Suppressor macrophage treated with lipopolysaccharide for 4 hours (primary cell): ENCODE measurements around the gene FHL2.
A peak's percentile ranks its signal among the peaks of the same experiment; 100 is the strongest.
"Not testable (repeated sequence)": the region's sequence is repeated elsewhere in the genome, so short reads cannot be mapped to it uniquely, and the experiment has no call there.

Experiments used
- DNase-seq: peaks from one replicate; pipeline ENCODE4 v3.0.0-alpha.2; 2020

Gene FHL2

DNA sequence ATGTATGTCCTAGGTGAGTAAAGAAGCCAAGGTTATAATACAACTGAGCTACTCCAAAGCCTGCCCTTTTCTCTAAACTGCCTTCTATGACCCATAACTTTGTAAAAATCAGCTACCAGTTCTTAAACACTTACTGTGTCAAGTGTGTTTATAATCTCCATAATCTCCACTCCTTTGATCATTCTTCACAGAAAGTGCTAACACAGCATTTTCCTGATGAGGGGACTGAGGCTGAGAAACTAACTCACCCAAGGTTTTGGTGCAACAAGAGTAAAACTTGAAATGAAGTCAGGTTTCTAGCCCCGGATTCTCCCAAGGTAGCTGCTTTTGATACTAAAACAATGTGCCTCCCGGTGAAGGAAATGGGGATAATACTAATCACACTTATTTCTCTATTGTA, 63.4 kb downstream of the FHL2 start:
- DNase-seq: no peak

DNA sequence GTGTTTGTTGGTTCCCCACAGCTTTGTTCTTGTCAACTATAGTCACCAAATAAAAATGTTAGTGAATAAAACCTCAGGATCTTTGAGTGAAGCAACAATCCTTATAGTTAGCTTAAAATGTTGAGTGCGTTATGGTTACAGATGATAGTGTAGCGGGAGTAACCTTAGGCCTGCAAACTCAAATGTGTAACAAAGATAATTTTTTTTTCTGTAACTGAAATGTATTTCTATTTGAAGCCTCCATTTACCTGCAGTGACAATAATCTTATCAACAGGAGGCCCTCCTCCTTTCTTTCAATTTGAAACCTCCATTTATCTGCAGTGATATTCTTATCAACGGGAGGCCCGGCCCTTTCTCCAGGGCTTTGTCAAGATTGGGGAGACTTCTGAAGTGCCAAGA, 64.6 kb downstream of the FHL2 start:
- DNase-seq: no peak

DNA sequence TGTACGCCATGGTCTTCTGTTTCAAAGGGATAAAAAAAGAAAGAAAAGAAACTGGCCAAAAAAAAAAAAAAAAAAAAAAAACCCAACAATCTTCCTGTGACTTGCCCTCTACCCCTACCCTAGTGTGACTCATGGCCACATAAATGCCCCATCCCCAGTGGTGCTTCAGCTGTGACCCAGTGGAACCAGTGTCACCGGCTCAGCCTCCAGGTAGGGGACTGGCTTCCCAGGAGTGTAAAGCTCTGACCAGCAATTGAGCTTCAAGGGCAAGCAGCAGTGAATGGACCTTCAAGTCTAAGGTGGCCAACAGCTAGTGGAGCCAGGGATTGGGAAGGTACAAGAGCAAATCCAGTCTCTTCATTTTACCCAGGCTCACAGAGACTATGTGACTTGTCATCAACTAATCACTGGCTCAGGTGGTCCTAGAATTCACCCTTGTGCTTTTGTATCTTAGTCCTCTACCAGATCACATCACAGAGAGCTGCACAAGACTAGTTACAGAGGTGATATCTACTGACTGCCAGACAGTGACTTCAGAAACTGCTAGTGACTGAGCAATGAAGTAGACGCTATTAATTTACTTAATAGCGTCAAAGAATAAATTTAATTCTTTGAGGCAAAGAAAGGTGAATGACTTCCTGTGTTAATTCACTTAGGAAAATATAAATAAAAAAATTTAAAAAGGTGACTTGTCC, 68.0 kb downstream of the FHL2 start:
- DNase-seq: no peak

DNA sequence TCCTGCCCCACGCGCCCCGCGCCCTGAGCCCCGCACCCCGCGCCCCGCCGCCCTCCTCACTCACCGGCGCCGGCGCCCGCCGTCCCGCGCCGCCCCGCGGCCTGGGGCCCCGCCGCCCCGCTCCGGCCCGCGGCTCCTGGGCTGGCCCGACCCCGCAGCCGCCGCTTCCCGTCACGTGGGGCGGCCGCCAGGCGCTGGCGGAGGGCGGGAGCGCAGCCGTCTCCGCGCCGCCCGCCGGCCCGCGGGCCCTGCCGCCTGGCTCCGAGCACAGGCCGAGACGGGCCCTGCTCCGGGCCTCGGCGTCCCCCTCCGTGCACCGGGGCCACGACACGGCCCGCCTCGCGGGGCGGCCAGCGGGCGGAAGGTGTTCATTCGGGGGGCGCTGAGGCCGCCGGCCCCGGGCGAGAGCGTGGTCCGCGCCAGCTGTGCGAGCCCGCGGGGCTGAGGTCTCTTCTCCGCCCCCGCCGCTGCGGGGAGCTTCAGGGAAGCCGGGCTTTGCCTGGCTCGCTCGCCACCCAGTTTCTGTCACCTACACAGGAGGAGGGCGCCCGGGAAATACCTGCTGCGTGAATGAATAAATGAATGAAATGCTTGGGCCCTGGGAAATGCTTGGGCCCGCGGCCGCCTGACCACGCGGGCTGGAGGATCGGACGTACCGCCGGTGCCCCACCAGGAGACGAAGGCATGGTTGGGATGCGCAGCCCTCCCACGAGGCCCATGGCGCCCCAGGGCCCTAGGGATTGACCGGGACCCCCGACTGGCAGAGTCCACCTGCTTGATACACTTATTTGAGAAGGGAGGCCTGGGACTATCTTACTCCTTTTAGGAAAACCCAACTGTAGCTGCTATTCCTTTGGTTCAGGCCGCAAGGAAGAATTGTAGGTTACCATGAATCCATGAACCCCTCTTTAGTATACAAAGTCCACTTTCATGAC, 69.0 kb downstream of the FHL2 start, which contains the start of gene TGFBRAP1:
TSS of gene TGFBRAP1 (minus strand) at position 175 of the 935 bp plus-strand sequence. CDS start 21,434 bp downstream, outside the sequence.
- peak; percentile 75 for DNase-seq

DNA sequence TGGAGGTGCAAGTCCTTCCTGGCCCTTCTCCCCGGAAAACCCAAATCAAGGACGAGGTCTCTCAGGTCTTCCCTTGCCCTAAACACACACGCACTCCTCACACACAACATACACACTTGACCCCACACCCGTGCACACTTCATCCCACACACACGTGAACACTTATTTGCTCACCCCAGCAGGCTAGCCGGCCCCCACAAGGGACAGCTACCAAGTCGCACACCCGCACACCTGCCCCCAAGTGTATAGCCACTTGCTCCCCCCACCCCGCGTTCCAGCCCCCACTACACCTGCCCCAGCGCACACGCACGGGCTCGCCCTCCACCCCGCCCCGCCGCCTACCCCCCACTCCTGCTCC, 69.7 kb downstream of the FHL2 start:
- DNase-seq: no peak

DNA sequence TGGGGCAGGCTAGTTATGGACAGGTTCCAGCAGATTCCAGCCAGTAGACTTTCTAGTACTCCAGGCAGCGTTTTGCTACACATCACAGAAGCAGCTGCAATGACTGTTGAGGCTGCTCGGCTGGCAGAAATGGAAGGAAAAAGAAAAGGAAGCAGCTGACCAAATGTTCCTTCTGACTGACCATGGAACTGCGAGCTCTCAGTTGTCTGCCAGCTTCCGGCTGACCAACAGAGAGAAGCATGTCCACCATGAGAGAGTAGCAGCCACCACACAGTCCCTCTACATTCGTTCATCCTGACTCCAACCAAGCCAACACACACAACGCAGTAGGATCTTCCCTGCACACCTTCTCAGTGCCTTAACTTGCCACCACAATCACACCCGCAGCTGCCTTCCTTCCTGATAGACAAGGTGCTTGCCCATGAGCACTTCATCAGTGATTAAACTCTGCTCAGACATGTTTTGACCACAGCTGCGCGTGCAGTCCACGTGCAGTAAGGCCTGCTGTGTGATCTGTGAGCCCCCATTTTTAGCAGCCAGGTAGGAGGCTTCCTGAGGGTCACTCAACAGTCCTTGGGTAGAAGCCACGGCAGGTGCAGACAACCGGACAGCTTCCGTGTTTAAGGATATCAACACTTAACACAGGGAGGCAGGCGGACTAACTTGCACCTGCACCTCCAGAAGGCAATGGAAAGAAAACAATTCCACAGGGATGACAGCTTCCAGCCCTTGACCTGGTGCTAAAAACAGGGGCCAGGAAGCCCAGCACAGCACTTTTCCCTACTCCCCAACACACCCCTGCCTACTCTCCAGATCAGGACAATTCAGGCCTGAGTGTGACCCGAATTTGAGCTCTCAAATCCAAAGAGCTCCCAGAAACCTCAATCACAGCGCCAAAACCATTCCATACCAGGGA, 70.3 kb downstream of the FHL2 start:
- DNase-seq: peak; percentile 36

DNA sequence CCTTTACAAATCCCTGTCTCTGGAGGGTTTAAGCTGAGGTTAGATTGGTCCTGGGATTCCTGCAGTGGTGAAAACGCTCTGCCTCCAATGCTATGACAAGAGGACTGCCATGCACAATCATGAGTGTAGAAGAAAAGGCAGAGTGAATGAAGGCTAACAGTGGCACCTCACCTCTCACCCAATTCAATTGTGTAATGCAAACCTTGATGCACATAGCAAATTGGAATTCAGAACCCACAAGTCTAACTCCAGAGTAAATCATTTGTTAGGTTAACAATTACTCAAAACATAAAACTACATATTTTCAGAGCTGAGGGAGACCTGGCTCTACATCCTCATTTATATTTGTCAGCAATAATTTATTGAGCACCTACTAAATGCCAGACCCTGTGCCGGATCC, 71.2 kb downstream of the FHL2 start:
- DNase-seq: no peak

DNA sequence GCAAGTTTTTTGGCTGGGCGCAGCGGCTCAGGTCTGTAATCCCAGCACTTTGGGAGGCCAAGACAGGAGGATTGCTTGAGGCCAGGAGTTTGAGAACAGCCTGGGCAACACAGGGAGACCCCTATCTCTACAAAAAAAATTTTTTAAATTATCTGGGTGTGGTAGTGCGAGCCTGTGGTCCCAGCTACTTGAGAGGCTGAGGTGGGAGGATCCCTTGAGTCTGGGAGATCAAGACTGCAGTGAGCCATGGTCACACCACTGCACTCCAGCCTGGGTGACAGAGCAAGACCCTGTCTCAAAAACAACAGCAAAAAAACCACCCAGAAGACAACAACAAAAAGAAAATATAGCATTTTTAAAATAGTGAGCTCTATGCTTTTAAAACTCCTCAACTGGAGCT, 71.6 kb downstream of the FHL2 start:
- not testable (repeated sequence) for DNase-seq

DNA sequence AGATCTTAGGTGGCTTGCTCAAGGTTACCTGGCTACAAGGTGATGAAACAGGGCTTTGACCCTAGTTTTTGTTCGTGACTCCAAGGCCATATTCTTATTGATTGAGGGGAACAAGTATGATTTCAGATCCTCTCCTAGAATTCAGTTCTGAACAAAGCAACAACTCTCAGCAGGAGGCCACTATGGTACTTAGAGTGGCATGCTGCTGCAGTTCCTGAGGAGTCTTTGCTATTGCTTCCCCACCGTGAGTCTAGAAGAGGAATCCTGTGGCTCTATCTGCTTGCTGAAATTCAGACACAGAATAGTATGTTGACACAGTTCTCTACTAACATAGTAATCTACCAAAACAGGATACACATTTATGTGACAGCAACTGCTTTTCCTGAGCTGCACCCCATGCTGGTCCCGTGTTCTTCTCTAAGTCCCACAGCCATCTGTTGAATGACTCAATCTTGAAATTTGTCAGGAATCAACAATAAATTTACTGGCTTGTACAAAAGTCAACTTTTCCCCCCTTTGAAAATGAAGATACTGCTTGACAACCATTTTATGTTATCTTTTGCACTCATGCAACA, 73.4 kb downstream of the FHL2 start:
- DNase-seq: peak; percentile 9

DNA sequence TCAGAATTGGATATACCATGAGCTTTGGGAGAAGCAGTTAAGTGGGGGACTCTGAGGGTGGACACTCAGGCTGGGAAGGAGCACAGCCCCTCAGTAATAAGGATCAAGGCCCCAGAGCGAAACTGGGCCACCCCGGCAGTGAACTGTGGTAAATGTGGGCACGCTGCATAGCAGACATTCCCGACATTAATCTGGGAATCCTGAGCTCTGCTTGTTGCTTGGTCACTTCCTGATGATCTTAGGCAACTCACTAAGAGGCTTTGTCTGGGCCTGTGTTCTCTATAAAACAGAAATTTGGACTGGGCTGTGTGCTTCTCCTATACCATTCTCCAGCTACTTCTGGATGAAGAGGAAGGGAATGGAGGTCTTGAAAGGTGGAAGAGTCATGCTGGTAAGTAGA, 74.1 kb downstream of the FHL2 start:
- no peak for DNase-seq

DNA sequence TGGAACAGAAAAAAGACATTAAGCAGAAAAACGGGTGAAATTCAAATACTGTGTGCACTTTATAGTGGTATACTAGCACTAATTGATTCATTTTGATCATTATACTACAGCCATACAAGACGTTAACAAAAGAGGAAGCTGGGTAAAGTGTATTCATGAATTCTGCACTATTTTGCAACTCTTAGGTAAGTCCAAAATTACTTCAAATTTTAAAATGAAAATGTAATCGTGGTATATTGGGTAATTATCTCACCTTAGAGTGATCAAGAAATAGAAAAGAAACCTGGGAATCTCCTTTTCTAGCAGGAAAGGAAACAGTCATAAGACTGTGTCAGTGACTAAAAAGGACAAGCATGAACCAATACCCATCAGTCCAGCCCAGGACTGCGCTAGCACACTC, 74.8 kb downstream of the FHL2 start:
- DNase-seq: peak; percentile 13

DNA sequence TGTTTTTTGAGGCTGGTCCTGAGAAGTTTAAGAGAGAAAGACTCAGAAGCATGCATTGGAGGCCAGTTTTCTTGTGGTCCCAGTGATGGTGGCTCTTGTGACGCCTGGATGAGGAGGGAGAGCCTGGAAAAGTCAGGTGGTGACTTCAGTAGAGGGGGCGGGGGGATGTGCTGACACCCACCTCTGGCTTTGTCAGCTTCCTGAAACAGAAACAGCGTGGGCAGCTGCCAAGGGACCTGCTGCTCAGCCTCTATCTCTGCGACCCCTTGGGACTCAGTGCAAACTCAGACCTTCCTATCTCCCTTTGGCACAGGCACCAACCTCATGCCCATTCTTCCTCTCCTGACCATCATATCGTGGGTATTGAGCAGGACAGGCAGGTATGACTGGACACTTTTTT, 75.7 kb downstream of the FHL2 start:
- peak; percentile 15 for DNase-seq

DNA sequence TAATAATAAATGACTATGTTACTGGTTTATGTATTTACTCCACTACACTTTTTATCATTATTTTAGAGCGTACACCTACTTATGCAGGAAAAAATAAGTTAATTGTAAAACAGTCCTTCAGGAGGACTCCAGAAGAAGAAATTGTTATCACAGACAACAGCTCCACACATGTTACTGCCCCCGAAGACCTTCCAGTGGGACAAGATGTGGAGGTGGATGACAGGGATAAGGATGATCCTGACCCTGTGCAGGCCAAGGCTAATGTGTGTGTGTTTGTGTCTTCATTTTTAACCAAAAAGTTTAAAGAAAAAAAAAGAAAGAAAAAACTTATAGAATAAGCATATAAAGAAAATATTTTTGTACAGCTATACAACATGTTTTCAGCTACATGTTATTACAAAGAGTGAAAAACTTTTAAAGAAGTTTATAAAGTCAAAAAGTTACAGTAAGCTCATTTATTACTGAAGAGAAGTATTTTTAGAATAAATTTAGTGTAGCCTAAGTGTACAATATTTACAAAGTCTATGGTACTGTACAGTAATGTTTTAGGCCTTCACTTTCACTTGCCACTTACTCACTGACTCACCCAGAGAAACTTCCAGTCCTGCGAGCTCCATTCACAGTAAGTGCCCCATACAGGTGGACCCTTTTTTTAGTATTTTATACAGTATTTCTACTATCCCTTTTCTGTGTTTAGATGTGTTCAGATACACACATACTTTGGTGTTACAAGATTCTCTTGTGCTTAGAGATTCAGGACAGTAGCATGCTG, 76.8 kb downstream of the FHL2 start:
- no peak for DNase-seq

DNA sequence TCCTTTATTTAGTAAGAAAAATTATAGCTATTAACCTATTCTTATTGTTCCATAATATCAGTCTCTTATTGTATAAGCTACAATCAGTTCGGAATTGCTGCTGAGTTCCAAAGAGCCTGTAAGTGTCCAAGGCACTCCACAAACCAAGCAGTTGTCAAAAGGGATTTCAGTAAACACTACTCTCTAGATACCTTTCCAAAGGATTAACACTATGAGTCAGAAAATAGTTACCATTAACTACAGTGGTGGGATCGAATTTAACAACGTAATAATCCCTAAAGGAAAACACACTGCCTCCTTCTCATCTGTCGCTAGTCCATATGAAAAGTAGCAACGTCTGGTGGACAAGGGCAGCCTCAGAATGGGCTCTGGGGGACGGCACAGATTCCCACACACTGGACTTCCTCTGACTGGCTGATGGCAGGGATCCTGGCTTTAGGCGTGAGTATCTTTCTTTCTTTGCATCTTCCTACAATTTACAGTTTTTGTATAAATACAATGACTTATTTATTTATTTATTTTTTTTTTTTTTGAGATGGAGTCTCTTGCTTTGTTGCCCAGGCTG, 78.1 kb downstream of the FHL2 start:
- no peak for DNase-seq

DNA sequence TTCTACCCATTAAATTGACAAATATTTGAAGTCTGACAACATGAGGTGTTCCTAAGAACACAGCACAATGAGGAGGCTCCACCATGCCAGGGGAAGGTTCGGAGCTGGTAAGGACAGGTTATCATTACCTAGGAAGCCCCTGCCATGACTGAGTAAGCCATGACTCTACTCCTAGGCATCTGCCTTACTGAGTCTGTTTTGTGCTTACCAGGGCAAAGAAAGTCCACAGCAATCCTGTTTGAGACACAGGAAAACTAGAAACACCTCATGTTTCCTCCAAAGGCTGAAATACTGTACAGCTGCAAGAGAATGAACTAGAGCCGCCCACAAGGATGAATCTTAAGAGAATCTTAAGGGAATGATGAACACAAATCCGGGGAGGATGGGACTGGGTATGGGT, 80.9 kb downstream of the FHL2 start:
- DNase-seq: no peak

DNA sequence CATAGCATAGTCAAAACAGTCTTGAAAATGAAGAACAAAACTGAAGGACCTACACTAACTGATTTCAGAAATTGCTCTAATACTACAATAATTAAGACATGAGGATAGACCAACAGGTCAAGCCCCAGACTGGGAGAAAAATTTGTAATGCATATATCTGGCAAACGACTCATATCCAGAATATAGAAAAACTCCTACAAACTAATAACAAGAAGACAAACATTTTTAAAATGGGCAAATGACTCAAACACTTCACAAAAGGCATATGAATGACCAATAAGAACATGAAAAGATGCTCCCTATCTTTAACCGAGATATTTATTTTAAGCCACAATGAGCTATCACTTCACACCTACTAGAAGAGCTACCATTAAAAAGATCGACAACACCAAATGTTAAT, 83.5 kb downstream of the FHL2 start:
- DNase-seq: no peak

DNA sequence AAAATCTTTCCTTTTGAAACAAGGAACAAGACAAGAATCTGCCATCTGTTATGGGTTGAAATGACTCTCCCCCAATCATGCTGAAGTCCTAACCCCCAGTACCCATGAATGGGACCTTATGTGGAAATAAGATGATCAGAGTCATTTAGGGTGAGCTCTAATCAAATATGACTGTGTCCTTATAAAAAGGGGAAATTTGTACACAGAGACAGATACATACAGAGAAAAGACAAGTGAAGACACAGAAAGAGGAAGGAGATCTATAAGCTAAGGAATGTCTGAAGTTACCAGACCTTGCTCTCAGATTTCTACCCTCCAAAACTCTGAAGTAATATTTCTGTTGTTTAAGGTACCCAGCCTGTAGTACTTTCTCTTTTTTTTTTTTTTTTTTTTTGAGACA, 85.0 kb downstream of the FHL2 start:
- DNase-seq: peak; percentile 57
